PC-9 (cell line): ENCODE measurements around the gene NPHP4.

ENCODE experiments used
- CTCF ChIP-seq: fragments of 200-600 bp; sonication (generic); conservative IDR thresholded peaks from 2 replicates; pipeline ENCODE4 v1.6.1; 2017; ENCODE audit warnings: mixed run types, antibody characterized with exemption, mild to moderate bottlenecking, moderate library complexity
- EZH2 ChIP-seq: fragments of 200-600 bp; sonication (generic); IDR thresholded peaks from 2 replicates; pipeline ENCODE4 v1.8.0; 2017; ENCODE audit warnings: antibody characterized with exemption, low read depth

- TF ChIP-seq CTCF: no peak
- no peak for TF ChIP-seq EZH2
Measured at GRCh38 chr1:5911157-5911556, 81.1 kb downstream of the NPHP4 start.
